DMS114 treated with DMSO at 0.1 percent for 48 hours (cell line): ENCODE measurements around the gene LBH.

Experiments used
- DNase-seq: peaks from one replicate; lab custom pipeline; 2025; ENCODE audit not compliant: unreplicated experiment; lab: John Stamatoyannopoulos, UW

LBH gene

GRCh38 chr2:30272286-30272685, 41.0 kb downstream of the LBH start:
- DNase-seq = no peak

GRCh38 chr2:30272761-30273573, 41.6 kb downstream of the LBH start:
- no peak for DNase-seq

- no peak for DNase-seq
Measured at GRCh38 chr2:30273574-30273929, 42.2 kb downstream of the LBH start.

- DNase-seq = no peak
Measured at GRCh38 chr2:30275256-30275655, 43.9 kb downstream of the LBH start.

- DNase-seq = no peak
Measured at GRCh38 chr2:30276455-30276911, 45.1 kb downstream of the LBH start.

- no peak for DNase-seq
Measured at GRCh38 chr2:30277582-30277981, 46.2 kb downstream of the LBH start.

GRCh38 chr2:30278419-30278818, 47.1 kb downstream of the LBH start:
- no peak for DNase-seq

GRCh38 chr2:30280596-30281434, 49.5 kb downstream of the LBH start:
- DNase-seq = no peak

- no peak for DNase-seq
Measured at GRCh38 chr2:30282081-30282480, 50.7 kb downstream of the LBH start.

GRCh38 chr2:30282721-30283120, 51.4 kb downstream of the LBH start:
- DNase-seq = no peak

- DNase-seq = no peak
Measured at GRCh38 chr2:30283931-30284565, 52.7 kb downstream of the LBH start.

GRCh38 chr2:30285758-30286157, 54.4 kb downstream of the LBH start:
- no peak for DNase-seq

- no peak for DNase-seq
Measured at GRCh38 chr2:30287190-30287840, 56.0 kb downstream of the LBH start.

GRCh38 chr2:30287857-30288513, 56.7 kb downstream of the LBH start:
- no peak for DNase-seq

GRCh38 chr2:30288561-30288960, 57.2 kb downstream of the LBH start:
- DNase-seq = no peak

GRCh38 chr2:30293303-30293921, 62.1 kb downstream of the LBH start:
- no peak for DNase-seq

GRCh38 chr2:30294133-30294532, 62.8 kb downstream of the LBH start:
- DNase-seq = no peak

GRCh38 chr2:30296496-30296895, 65.2 kb downstream of the LBH start:
- no peak for DNase-seq

- no peak for DNase-seq
Measured at GRCh38 chr2:30298302-30298701, 67.0 kb downstream of the LBH start.

GRCh38 chr2:30300122-30300455, 68.8 kb downstream of the LBH start:
- DNase-seq = no peak
